GM12873 (cell line): Measurements from ENCODE around the gene VEPH1.

Source experiments
- CTCF ChIP-seq: IDR thresholded peaks from 2 replicates; pipeline ENCODE4 v1.5.1; 2012; ENCODE audit warnings: low read depth, mild to moderate bottlenecking, moderate library complexity, low read length, control low read depth; ENCODE audit not compliant: insufficient read depth; ENCODE audit errors: missing control alignments

Gene VEPH1

GRCh38 chr3:157427901-157428300, 75.3 kb downstream of the VEPH1 start:
- no peak for TF ChIP-seq CTCF

- TF ChIP-seq CTCF, result no peak
Observed at GRCh38 chr3:157423337-157423736, 79.9 kb downstream of the VEPH1 start.

- TF ChIP-seq CTCF, result no peak
Observed at GRCh38 chr3:157420606-157421130, 82.5 kb downstream of the VEPH1 start.

GRCh38 chr3:157418104-157418503, 85.1 kb downstream of the VEPH1 start:
- TF ChIP-seq CTCF, result no peak

- TF ChIP-seq CTCF, result no peak
Observed at GRCh38 chr3:157417247-157417646, 86.0 kb downstream of the VEPH1 start.

GRCh38 chr3:157416347-157417087, 86.7 kb downstream of the VEPH1 start:
- no peak for TF ChIP-seq CTCF

GRCh38 chr3:157414861-157415260, 88.4 kb downstream of the VEPH1 start:
- TF ChIP-seq CTCF, result no peak
